CD4-positive, alpha-beta T cell treated with Interleukin-1 beta for 1 hour (primary cell): ENCODE data around the gene PHOX2B.
"Not testable (repeated sequence)": the region's sequence is repeated elsewhere in the genome, so short reads cannot be mapped to it uniquely, and the experiment has no call there.

Experiments used
- DNase-seq, 2 donors: peaks; one replicate each; pipeline ENCODE4 v3.0.0-alpha.2; 2020 to 2022

PHOX2B gene

GRCh38 chr4:41747230-41748055 lies 1.1 kb downstream of the PHOX2B start:
- no peak for DNase-seq

GRCh38 chr4:41746440-41747229 lies 1.9 kb downstream of the PHOX2B start:
- no peak for DNase-seq

GRCh38 chr4:41746025-41746439 lies 2.5 kb downstream of the PHOX2B start:
- DNase-seq: no peak

DNA sequence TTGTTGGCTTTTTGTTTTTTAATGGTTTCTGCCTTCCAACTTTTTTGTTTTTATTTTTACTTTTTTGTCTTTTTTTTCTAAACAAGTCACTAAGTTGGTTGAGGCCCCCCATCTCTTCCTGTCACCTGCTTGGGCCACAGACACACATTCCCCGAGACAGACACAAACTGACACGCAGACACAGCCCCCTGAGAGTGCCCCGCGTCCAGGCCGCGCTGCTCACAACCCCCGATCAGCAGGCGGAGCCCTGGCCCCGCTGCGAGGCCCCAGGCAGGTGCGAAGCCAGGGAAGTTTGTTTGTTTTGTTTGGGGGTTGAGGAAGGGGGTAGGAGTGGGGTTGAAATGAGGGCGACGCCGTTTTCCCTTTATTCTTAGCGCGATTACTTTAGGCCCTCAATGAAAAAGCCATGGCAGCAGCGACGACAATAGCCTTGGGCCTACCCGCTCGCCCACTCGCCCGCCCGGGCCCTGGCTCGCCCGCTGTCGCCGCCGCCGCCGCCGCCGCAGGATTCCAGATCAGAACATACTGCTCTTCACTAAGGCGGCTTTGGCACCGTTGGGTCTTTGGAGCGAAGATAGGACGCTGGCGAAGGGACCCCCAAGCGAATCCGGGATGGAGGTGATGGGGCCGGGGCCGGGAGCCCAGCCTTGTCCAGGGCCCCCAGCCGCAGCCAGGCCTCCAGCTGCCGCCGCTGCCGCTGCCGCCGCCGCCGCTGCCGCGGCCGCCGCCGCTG lies 3.1 kb downstream of the PHOX2B start:
- DNase-seq: no peak

- no peak for DNase-seq
Observed at GRCh38 chr4:41744572-41745291, 3.8 kb downstream of the PHOX2B start.

DNA sequence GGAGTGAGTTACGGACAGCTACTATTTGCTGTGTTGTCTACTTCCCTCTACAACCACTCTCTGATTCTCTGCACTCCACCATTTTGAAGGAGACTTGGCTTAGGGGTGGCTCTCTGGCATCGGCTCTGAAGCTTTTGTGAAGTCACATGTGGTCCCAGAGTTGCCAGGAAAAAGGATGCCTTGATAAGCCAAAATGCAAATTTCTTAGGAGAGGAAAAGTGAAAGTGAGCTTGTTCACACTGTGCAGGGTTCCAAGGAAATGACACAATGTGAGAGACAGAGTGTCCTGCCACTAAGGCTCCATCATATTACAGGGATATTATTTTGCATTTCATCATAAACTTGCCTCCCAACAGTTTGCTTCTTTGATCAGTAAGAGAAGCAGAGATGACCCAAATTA lies 7.2 kb downstream of the PHOX2B start:
- DNase-seq: no peak

DNA sequence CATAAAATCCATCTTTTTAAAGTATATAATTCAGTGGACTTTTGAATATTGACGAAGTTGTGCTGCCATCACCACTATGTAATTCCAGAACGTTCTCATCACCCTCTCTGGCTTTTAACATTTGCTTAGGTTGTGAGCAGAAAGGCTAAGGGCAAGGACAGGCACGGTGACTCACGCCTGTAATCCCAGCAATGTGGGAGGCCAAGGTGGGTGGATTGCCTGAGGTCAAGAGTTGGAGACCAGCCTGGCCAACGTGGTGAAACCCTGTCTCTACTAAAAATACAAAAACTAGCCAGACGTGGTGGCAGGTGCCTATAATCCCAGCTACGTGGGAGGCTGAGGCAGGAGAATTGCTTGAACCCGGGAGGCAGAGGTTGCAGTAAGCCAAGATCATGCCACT lies 11.0 kb downstream of the PHOX2B start:
- not testable (repeated sequence) for DNase-seq

DNA sequence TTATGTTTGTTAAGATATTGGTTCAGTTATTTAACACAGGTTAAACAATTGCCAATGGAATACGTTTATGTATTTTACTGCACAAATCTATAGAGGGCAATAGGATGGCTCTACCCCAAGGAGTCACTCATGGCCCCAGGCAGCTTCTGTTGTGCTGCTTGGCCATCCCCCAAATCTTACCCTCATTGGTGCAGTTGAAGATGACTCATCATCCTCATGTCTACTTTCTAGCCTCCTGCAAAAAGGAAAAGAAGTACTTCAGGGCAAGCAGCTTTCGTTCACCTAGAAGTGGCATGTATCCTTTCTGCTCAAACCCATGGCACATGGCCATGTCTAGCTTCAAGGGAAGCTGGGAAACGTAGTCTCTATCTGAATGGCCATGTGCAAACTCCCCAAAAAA lies 14.2 kb downstream of the PHOX2B start:
- DNase-seq: no peak

DNA sequence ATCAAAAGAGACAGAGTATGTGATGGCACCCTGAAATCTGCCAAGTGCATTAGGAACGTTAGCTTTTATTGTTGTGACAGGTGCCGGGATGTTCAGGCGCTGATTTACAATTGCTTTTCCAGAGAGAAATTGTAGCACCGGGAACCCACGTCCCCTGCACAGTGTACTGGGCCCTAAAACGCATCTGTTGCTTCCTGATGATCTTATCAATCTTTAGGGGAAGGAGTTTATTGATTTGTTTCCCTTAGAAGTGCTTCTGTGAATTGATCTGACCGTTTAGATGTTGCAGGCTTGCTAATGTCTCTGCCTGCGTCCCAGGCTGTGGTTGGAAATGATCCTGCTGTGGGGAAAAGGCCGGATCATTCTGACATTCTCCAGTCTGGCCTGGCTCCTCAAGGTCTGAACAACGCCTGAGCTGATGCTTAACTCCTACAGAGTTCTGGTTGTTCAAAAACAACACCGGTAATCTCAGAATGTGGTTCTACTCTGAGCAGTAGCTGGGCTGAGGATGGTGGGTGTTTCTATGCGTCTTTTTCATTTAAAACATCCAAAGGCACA lies 16.9 kb downstream of the PHOX2B start:
- DNase-seq: no peak

GRCh38 chr4:41728573-41728913 lies 20.0 kb downstream of the PHOX2B start:
- DNase-seq: no peak

DNA sequence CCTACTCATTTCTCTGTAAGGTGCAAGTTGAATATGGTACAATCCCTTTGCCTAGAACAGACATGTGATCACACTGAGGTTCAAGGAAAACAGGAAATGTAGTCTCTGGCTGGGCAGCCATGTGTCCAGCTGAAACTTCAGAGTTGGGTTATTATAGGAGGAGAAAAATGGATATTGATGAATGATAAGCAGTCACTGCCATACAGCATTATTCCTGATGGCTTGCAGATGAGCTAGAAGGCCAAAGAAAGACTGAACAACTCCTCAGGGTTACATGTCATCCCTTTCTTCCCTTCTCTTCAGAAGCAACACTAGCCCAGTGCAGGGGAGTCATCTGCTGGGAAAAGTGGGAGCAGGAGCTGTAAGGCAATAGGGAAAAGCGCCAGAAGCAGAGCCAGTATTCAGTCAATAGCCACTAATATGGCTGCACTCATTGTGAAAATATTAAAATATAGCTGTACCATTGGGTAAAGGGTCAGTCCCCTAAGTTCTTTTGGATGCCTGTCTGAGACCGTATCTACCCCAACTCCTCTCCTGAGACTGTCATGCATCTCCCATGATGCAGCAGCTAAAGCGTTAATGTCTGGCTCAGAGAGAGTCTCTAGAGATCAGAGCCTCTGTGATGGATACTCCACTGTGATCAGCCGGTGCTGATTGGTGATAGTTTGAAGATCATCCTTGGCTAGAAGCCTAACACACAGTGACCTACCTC lies 20.5 kb downstream of the PHOX2B start:
- DNase-seq: no peak

DNA sequence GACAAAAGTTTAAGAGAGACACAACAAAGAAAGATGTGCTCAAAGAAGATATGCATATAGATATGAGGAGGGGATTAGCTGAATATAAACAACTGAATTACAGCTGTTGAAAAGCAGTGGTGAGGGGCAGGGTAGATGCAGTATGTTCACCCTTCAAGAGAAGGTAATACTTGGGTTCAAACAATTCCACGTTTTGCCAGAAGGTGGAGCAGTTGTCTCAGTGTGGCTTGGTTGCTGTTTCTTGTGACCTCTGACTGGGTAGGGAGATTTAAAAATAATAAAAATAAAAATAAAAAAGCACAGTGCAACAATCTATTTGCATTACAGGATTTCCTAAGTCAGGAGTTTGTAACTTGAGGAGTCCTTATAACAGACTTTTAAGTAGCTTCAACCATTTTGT lies 23.3 kb downstream of the PHOX2B start:
- no peak for DNase-seq

- DNase-seq: no peak
Observed at GRCh38 chr4:41723286-41723685, 25.2 kb downstream of the PHOX2B start.

DNA sequence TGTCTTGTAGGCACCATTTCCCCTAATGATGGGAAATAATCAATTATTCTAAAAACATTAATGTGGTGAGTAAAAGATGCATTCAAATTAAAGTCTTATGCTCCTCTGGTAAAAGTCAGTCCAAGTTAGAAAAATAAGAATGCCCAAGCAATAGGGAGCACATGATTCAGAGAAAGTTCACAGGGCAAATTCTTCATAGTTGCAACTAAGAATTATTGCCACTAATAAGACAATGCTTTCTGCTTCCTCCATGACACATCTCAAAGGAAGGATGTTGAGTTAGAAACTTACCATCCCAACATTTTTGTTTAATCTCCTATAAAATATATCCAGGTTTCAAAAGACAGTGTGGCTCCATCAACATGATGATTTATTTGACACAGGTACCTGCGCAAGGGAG lies 26.3 kb downstream of the PHOX2B start:
- no peak for DNase-seq

DNA sequence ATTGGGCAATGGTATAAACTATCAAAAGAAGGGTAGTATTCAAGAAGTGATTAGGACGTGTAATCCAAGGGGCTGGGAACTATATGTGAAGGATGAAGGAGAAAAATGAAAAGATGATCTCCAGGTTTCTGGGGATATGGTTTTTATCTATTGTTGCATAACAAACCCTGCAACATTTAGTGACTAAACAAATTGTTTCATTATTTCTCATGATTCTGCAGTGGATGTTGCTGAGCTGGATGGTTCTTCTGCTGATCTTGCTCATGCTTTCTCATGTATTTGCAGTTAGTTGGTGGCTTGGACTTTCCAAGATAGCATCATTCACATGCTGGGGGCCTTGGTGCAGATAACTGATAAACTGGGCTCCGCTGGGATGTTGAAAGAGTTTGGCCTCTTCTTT lies 29.1 kb downstream of the PHOX2B start:
- no peak for DNase-seq

DNA sequence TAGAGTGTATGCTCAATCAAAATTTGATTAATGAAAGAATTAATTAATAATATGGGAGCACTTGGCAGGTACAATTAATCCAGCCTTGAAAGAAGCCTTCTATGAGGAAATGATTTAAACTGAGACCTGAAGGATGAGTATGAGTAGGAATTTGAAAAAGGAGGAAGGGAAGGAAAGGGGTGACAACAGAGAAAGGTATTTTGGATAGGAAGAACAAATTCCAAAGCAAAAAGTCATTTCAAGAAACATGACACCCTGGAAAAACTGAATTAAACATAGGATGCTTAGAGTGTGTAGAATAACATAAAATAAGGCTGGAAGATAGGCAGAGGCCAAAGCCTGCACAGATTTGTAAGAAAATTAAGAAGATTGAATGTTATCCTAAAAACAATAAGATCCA lies 29.6 kb downstream of the PHOX2B start:
- DNase-seq: no peak

DNA sequence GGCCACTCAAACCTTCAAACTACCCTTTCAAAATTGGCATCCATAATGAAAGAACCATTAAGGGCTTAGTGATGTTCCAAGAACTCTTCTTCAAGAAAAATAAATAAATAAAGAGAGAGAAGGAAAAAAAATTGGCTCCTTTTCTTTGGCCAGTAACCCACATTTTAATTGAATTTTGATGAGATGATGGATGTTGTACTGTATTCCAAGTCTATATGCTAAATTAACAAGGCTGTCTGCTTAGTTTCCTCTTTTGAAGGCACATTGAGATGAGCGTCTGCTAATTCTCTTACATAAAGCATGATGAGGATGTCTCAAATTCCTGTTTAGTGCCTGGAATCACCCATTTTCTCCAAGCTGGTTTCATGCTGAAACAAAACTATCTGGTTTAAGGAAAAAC lies 33.4 kb downstream of the PHOX2B start:
- DNase-seq: no peak

DNA sequence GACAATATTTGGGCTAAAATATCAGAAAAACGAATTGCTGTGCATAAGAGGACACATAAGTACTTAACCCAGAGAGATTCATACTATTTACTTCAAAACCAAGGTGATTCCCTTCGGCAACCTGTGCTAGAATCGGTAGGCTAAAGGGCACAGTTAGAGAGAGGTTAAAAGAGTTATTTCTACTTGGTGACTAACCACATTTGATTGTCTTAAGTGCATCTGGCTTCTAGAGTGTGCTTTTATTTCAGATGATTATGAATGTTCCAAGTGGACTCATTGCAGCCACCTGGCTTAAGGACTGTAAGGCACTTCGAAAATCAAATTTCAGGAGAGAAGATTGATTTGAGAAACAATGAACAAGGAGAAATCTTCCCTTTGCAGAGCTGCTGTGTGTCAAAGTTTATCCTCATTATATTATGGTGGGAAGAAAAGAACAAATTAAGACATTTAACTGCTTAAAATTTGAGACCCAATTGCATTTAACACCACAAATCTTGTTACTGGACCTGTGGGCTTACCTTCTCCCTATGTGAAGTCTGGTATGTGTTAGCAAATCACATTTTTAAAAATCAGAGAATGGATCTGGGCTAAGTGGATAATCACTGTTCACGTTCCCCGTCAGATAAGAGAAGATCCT lies 34.0 kb downstream of the PHOX2B start:
- no peak for DNase-seq

- no peak for DNase-seq
Observed at GRCh38 chr4:41713768-41714167, 34.8 kb downstream of the PHOX2B start.

GRCh38 chr4:41712425-41712824 lies 36.1 kb downstream of the PHOX2B start:
- DNase-seq: no peak

- DNase-seq: not testable (repeated sequence)
Observed at GRCh38 chr4:41711654-41712053, 36.9 kb downstream of the PHOX2B start.
